ENCODE results near the gene ZDHHC11B.
"Not testable (repeated sequence)": the region's sequence is repeated elsewhere in the genome, so short reads cannot be mapped to it uniquely, and the experiment has no call there.

GRCh38 chr5:690293-690692 lies 94.2 kb downstream of the ZDHHC11B start:
- not testable (repeated sequence) for TF ChIP-seq POLR2A (IDR thresholded peaks at IDR 0.05; ENCODE audit: low read length); GATA1 (IDR thresholded peaks at IDR 0.05; ENCODE audit: low read depth, low read length)

All from erythroblast (primary cell).